Lower leg skin (tissue), 4 donors: ENCODE measurements around the gene LRRC47. TPM values are rescaled to one million over a fixed set of nuclear protein-coding genes. Genes with fewer than 3 reads are reported as not detected.

Source experiments
- DNase-seq, 2 donors: peaks; one replicate each; pipeline ENCODE4 v3.0.0-alpha.2; 2019; ENCODE audit warnings: low spot score in 2 of 2
- H3K4me3 ChIP-seq: fragments of 200-600 bp; sonication (generic); 2 replicates; pipeline ENCODE4 v1.5.1; 2017; ENCODE audit warnings: mild to moderate bottlenecking, low read depth; ENCODE audit not compliant: poor library complexity, severe bottlenecking
- CTCF ChIP-seq, 3 donors: fragments of 450-650 bp; IDR thresholded peaks; one replicate each; pipeline ENCODE4 v1.5.1; 2016; ENCODE audit warnings: antibody characterized with exemption in 3 of 3, mild to moderate bottlenecking in 3 of 3, moderate library complexity in 2 of 3
- POLR2A ChIP-seq, 2 donors: fragments of 450-650 bp; IDR thresholded peaks; one replicate each; pipeline ENCODE4 v1.6.1; 2016 to 2017; ENCODE audit warnings: antibody characterized with exemption in 2 of 2, mild to moderate bottlenecking in 1 of 2, moderate library complexity in 1 of 2
- WGBS, 2 donors: methylation state at CpG; one replicate each; pipeline ENCODE4 v1.1.5; 2018; 5-methylcytosine and 5-hydroxymethylcytosine counted together
- intact Hi-C: fragments of 100-400 bp; cut with DNase I; formaldehyde crosslinking; loops from one replicate; pipeline ENCODE4 v1.15.0; 2023; ENCODE audit warnings: low total_unique reads
- total RNA-seq, 4 donors: library from RNA; depleted of rRNA; stranded (reverse); fragments of >200 nt; gene quantifications; one replicate each; pipeline ENCODE4 v1.1.0, GENCODE V29; 2016

The LRRC47 gene
- total RNA-seq, 4 donors from 2014 or later, result 43.6 to 55.3 (median 49.7) TPM

GRCh38 chr1:3790952-3791351 is 5.3 kb downstream of the LRRC47 start:
- DNase-seq, result no peak
- TF ChIP-seq CTCF (IDR thresholded peaks at IDR 0.05) (no peak), POLR2A (IDR thresholded peaks at IDR 0.05) (no peak)
- 85 to 91% methylated on average over 11 to 18 of the region's 18 CpGs for WGBS, 2 donors
- intact Hi-C loops, result no loop called here
- H3K4me3 ChIP-seq, result no peak overlapping the region

- 63 to 78% methylated on average over 11 to 12 of the region's 12 CpGs for whole genome bisulfite sequencing, 2 donors
- no peak for DNase-seq
- no peak for TF ChIP-seq CTCF (IDR thresholded peaks at IDR 0.05)
- no peak for TF ChIP-seq POLR2A (IDR thresholded peaks at IDR 0.05)
- intact Hi-C loops, result no loop called here
- H3K4me3 ChIP-seq, result no peak overlapping the region
Measured at GRCh38 chr1:3790500-3790923, 5.8 kb downstream of the LRRC47 start.

- 80 to 84% methylated on average over 33 to 34 of the region's 34 CpGs for WGBS, 2 donors
- intact Hi-C loops, result no loop called here
- no peak for TF ChIP-seq CTCF (IDR thresholded peaks at IDR 0.05)
- no peak for TF ChIP-seq POLR2A (IDR thresholded peaks at IDR 0.05)
- H3K4me3 ChIP-seq, result no peak overlapping the region
- no peak for DNase-seq
Measured at GRCh38 chr1:3789421-3790300, 6.6 kb downstream of the LRRC47 start.

GRCh38 chr1:3788756-3789420 is 7.4 kb downstream of the LRRC47 start:
- H3K4me3 ChIP-seq, result no peak overlapping the region
- DNase-seq, result no peak
- intact Hi-C loops, result no loop called here
- no peak for TF ChIP-seq POLR2A (IDR thresholded peaks at IDR 0.05)
- no peak for TF ChIP-seq CTCF (IDR thresholded peaks at IDR 0.05)
- WGBS, 2 donors, result 63 to 77% methylated on average over 14 to 16 of the region's 16 CpGs

GRCh38 chr1:3787745-3788605 is 8.3 kb downstream of the LRRC47 start:
- TF ChIP-seq POLR2A (IDR thresholded peaks at IDR 0.05), result no peak
- TF ChIP-seq CTCF (IDR thresholded peaks at IDR 0.05), result no peak
- intact Hi-C loops, result no loop called here
- H3K4me3 ChIP-seq, result no peak overlapping the region
- DNase-seq, result no peak
- WGBS, 2 donors, result 91 to 95% methylated on average over 21 to 26 of the region's 26 CpGs
